ENCODE measurements around the gene SDR42E1. TPM values are rescaled to one million over a fixed set of nuclear protein-coding genes. Genes with fewer than 3 reads are reported as not detected.

The SDR42E1 gene
- total RNA-seq, 1 experiment from 2014 or later = 0.07 TPM

GRCh38 chr16:82043680-82044584 is 32.7 kb upstream of the SDR42E1 start:
- Mint-ChIP-seq H3K9me3 (no peaks in the 10 kb centered on the region), H3K27ac (no peak overlapping the region), H3K4me1 (peaks cover 5% of the 10 kb centered on the region), H3K27me3 (ENCODE audit: low read depth) (no peaks in the 10 kb centered on the region), H3K36me3 (no peaks in the 10 kb centered on the region), H3K4me3 (no peak overlapping the region)
- POLR2A ChIA-PET = interaction anchor here (0.7 kb wide), 1 partner anchor 9 kb away, joined by 6 read pairs; no protein-coding TSS in a partner anchor
- CTCF ChIA-PET = interaction anchor here (0.6 to 1.7 kb wide), 2 partner anchors 47 to 220 kb away, joined by 4 read pairs; no protein-coding TSS in a partner anchor
- DNase-seq (ENCODE audit: low spot score) (no peak), ATAC-seq (peak; percentile 36)
- TF ChIP-seq ZNF423 (CRISPR knock-in tag; IDR thresholded peaks at IDR 0.05) (no peak), ZNF396 (CRISPR knock-in tag; IDR thresholded peaks at IDR 0.05; ENCODE audit: borderline replicate concordance) (no peak), ZMAT4 (CRISPR knock-in tag; IDR thresholded peaks at IDR 0.05) (no peak)
- TF ChIP-seq, protein P1, sequence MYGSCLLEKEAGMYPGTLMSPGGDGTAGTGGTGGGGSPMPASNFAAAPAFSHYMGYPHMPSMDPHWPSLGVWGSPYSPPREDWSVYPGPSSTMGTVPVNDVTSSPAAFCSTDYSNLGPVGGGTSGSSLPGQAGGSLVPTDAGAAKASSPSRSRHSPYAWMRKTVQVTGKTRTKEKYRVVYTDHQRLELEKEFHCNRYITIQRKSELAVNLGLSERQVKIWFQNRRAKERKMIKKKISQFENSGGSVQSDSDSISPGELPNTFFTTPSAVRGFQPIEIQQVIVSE (CRISPR knock-in tag; IDR thresholded peaks at IDR 0.05; ENCODE audit: borderline replicate concordance) = no peak

DNA sequence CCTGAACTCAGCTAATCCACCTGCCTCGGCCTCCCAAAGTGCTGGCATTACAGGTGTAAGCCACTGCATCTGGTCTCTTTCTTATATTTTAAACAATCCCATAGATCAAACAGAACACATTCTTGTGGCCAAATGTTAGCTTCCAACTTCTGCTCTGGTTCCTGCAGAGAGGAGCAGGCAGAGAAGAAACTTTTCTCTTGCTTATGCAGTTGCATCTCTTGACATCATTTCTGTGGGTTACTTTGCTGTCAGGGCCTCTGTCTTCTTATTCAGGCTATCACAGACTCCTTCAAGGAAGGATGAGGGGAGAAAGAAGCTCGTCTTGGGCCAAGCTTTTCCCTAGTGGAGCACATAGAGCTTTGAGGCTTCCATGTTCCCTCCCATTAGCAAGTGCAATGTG is 31.6 kb upstream of the SDR42E1 start:
- Mint-ChIP-seq H3K27me3 (ENCODE audit: low read depth) (no peaks in the 10 kb centered on the region), H3K4me3 (no peak overlapping the region), H3K36me3 (no peaks in the 10 kb centered on the region), H3K9me3 (no peaks in the 10 kb centered on the region), H3K27ac (no peak overlapping the region), H3K4me1 (peaks cover 5% of the 10 kb centered on the region)
- TF ChIP-seq KAT7 (CRISPR knock-in tag; IDR thresholded peaks at IDR 0.05; ENCODE audit: borderline replicate concordance) (no peak), CTCF (IDR thresholded peaks at IDR 0.05) (no peak), GABPB1 (CRISPR knock-in tag; IDR thresholded peaks at IDR 0.05) (no peak), ZBTB43 (CRISPR knock-in tag; IDR thresholded peaks at IDR 0.05) (no peak), MLX (CRISPR knock-in tag; IDR thresholded peaks at IDR 0.05) (no peak), FOXP4 (CRISPR knock-in tag; IDR thresholded peaks at IDR 0.05) (no peak)
- TF ChIP-seq, protein P2, sequence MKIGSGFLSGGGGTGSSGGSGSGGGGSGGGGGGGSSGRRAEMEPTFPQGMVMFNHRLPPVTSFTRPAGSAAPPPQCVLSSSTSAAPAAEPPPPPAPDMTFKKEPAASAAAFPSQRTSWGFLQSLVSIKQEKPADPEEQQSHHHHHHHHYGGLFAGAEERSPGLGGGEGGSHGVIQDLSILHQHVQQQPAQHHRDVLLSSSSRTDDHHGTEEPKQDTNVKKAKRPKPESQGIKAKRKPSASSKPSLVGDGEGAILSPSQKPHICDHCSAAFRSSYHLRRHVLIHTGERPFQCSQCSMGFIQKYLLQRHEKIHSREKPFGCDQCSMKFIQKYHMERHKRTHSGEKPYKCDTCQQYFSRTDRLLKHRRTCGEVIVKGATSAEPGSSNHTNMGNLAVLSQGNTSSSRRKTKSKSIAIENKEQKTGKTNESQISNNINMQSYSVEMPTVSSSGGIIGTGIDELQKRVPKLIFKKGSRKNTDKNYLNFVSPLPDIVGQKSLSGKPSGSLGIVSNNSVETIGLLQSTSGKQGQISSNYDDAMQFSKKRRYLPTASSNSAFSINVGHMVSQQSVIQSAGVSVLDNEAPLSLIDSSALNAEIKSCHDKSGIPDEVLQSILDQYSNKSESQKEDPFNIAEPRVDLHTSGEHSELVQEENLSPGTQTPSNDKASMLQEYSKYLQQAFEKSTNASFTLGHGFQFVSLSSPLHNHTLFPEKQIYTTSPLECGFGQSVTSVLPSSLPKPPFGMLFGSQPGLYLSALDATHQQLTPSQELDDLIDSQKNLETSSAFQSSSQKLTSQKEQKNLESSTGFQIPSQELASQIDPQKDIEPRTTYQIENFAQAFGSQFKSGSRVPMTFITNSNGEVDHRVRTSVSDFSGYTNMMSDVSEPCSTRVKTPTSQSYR (CRISPR knock-in tag; IDR thresholded peaks at IDR 0.05) = no peak
- TF ChIP-seq, protein P3, sequence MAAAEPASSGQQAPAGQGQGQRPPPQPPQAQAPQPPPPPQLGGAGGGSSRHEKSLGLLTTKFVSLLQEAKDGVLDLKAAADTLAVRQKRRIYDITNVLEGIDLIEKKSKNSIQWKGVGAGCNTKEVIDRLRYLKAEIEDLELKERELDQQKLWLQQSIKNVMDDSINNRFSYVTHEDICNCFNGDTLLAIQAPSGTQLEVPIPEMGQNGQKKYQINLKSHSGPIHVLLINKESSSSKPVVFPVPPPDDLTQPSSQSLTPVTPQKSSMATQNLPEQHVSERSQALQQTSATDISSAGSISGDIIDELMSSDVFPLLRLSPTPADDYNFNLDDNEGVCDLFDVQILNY (CRISPR knock-in tag; IDR thresholded peaks at IDR 0.05) = no peak
- ChIA-PET CTCF (interaction anchor here (0.6 to 1.7 kb wide), 2 partner anchors 46 to 221 kb away, joined by 4 read pairs; no protein-coding TSS in a partner anchor), POLR2A (interaction anchor here (0.7 kb wide), 1 partner anchor 10 kb away, joined by 6 read pairs; no protein-coding TSS in a partner anchor)
- ATAC-seq = no peak
- no peak for DNase-seq (ENCODE audit: low spot score)
